ENCODE data around the gene MS4A15. TPM values are rescaled to one million over a fixed set of nuclear protein-coding genes. Genes with fewer than 3 reads are reported as not detected.

The MS4A15 gene
- total RNA-seq, 1 donor from 2014 or later: 113 TPM

GRCh38 chr11:60718524-60719316 is 37.9 kb upstream of the MS4A15 start:
- Histone ChIP-seq H3K36me3 (no peaks in the 10 kb centered on the region), H3K4me3 (no peak overlapping the region), H3K4me1 (no peaks in the 10 kb centered on the region), H3K27ac (no peak overlapping the region), H3K9me3 (no peaks in the 10 kb centered on the region), H3K27me3 (ENCODE audit: low read depth) (peaks cover 6% of the 10 kb centered on the region)
- DNase-seq (no peak), ATAC-seq (no peak)
- intact Hi-C loops (cut with DNase I): no loop called here
- no peak for TF ChIP-seq CTCF (IDR thresholded peaks at IDR 0.05)

- no peaks in the 10 kb centered on the region for H3K9me3 ChIP-seq
- H3K27ac ChIP-seq: no peak overlapping the region
- no peaks in the 10 kb centered on the region for H3K36me3 ChIP-seq
- ATAC-seq (no peak), DNase-seq (no peak)
- no peak overlapping the region for H3K4me3 ChIP-seq
- no peaks in the 10 kb centered on the region for H3K4me1 ChIP-seq
- TF ChIP-seq CTCF (IDR thresholded peaks at IDR 0.05): no peak
- intact Hi-C loops (cut with DNase I): no loop called here
- peaks cover 6% of the 10 kb centered on the region for H3K27me3 ChIP-seq (ENCODE audit: low read depth)
Measured at GRCh38 chr11:60719391-60719790, 37.3 kb upstream of the MS4A15 start.

- H3K27ac ChIP-seq: no peak overlapping the region
- peaks cover 6% of the 10 kb centered on the region for H3K27me3 ChIP-seq (ENCODE audit: low read depth)
- no peaks in the 10 kb centered on the region for H3K36me3 ChIP-seq
- no peaks in the 10 kb centered on the region for H3K4me1 ChIP-seq
- H3K4me3 ChIP-seq: no peak overlapping the region
- H3K9me3 ChIP-seq: no peaks in the 10 kb centered on the region
- no peak for ATAC-seq
- DNase-seq: no peak
- intact Hi-C loops (cut with DNase I): no loop called here
- TF ChIP-seq CTCF (IDR thresholded peaks at IDR 0.05): no peak
Measured at GRCh38 chr11:60720460-60720859, 36.2 kb upstream of the MS4A15 start.

- no peak for DNase-seq
- Histone ChIP-seq H3K36me3 (no peaks in the 10 kb centered on the region), H3K4me3 (no peak within 1 kb of the TSS), H3K9me3 (no peaks in the 10 kb centered on the region), H3K27me3 (ENCODE audit: low read depth) (no peaks in the 10 kb centered on the region), H3K4me1 (no peaks in the 10 kb centered on the region), H3K27ac (no peak within 1 kb of the TSS)
- intact Hi-C loops (cut with DNase I): no loop called here
- ATAC-seq: no peak
- no peak for TF ChIP-seq CTCF (IDR thresholded peaks at IDR 0.05)
Measured at GRCh38 chr11:60724420-60724819, 32.2 kb upstream of the MS4A15 start, which contains the start of gene MS4A18. TSS of gene MS4A18 (plus strand) at chr11:60724720.

- Histone ChIP-seq H3K4me1 (no peaks in the 10 kb centered on the region), H3K27me3 (ENCODE audit: low read depth) (no peaks in the 10 kb centered on the region), H3K9me3 (no peaks in the 10 kb centered on the region), H3K27ac (no peak overlapping the region), H3K36me3 (no peaks in the 10 kb centered on the region), H3K4me3 (no peak overlapping the region)
- no peak for TF ChIP-seq CTCF (IDR thresholded peaks at IDR 0.05)
- intact Hi-C loops (cut with DNase I): no loop called here
- DNase-seq (no peak), ATAC-seq (no peak)
Measured at GRCh38 chr11:60725592-60725991, 31.1 kb upstream of the MS4A15 start.
